GM10847 (cell line): ENCODE measurements around the gene RAPGEF6.

Source experiments
- POLR2A ChIP-seq: IDR thresholded peaks from 2 replicates; pipeline ENCODE4 v1.6.1; 2011; ENCODE audit not compliant: insufficient read length; ENCODE audit errors: extremely low read depth

Gene RAPGEF6

GRCh38 chr5:131461742-131462141 lies 173.3 kb downstream of the RAPGEF6 start:
- TF ChIP-seq POLR2A, result no peak

DNA sequence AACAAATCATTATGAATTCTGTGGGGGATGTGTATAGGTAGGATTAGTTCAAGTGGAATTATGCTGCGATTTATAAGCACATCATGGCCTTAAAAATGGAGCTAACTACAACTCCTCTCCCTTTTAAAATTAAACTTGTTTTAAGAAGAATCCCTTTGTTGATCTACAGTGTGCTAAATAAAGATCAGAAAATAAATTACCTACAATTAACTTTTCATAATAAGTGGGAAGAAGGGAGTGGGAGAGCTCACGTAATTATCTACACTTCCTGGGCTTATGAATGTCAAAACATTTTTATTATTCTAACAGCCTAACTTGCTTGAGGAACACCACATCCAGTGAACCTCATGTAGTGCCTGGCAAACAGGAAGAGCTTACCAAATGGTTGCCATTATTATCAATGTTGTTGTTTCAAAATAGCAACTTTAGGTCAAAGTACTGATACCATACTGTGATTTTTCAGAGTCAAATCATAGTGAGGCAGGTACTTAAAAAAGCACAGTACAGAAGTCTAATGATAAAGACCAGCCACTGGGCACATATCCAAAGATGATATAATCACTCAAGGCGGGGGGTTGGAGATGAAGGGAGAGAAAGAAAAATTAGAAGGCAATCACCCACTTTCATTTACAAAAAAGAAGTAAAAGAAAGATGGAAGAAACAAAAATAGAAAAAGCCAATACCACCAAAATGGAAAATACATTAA lies 174.0 kb downstream of the RAPGEF6 start:
- TF ChIP-seq POLR2A, result no peak

GRCh38 chr5:131460133-131460532 lies 174.9 kb downstream of the RAPGEF6 start:
- no peak for TF ChIP-seq POLR2A

- TF ChIP-seq POLR2A, result no peak
These were observed 175.8 kb downstream of the RAPGEF6 start for GRCh38 chr5:131459216-131459615.

DNA sequence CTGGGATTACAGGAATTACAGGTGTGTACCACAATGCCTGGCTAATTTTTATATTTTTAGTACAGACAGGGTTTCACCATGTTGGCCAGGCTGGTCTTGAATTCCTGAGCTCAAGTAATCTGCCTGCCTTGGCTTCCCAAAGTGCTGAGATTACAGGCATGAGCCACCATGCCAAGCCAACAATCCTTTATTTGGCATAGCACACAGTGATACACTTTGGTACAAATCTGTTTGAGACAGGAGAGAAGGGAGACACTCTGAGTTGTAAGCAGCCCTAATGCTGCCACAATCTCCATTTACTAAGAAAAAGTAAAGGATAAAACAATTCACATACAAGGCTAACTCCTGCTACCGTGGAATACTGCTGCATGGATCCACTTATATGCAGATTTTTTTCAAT lies 177.8 kb downstream of the RAPGEF6 start:
- TF ChIP-seq POLR2A, result no peak

DNA sequence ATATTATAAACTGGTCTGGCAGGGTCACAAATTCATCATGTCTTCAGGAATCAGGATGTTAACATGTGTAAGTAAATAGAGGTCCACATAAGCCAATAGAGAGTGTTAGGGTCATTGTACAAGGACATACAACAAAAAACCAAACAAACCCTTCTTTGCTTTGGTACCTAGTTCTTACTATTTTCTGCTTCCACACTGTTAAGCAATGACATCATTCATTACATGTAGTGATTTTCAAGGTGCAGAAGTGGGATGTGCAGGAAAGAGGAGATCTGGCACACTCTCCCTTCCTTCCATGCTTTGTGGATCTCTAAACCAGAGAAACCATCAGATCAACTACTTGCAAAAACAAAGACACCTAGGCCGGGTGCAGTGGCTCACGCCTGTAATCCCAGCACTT lies 184.1 kb downstream of the RAPGEF6 start:
- no peak for TF ChIP-seq POLR2A

DNA sequence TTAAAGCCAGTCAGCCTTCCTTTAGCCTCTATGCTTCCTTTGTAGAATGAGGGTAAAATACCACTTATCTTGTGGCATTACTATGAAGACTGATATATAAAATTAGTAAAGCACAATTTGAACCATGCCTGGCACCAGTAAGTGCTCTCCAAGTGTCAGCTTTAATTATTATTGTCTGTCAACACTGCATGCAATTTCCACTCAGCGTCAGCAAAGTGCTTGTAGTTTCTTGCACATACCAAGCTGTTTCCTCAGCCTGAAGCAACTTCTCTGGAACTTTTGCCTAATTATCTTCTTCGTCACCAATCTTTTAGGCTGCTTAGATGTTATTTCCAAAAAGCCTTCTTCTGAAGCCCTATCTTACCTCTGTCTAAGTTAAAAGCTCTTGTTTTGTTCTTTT lies 193.8 kb downstream of the RAPGEF6 start:
- TF ChIP-seq POLR2A, result no peak

GRCh38 chr5:131436081-131436480 lies 198.9 kb downstream of the RAPGEF6 start:
- no peak for TF ChIP-seq POLR2A

- TF ChIP-seq POLR2A, result no peak
These were observed 201.9 kb downstream of the RAPGEF6 start for GRCh38 chr5:131433109-131433508.

DNA sequence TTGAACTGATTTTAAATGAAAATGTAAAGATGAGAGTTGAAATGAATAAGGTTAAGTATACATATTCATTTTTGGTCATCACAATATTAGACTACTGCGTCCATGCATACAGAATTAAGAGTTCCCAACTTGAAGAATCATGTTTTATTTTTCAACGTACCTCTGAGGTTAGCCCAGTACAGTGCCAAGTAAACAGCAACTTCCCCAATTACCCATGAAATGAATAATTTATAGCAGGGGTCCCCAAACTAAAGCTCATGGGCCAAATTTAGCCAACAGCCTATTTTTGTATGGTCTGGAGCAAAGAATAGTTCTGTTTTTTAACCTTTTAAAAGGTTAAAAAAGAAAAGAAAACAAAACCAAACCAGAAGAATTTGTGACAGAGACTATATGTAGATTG lies 203.2 kb downstream of the RAPGEF6 start:
- no peak for TF ChIP-seq POLR2A

- no peak for TF ChIP-seq POLR2A
These were observed 204.2 kb downstream of the RAPGEF6 start for GRCh38 chr5:131430794-131431193.

DNA sequence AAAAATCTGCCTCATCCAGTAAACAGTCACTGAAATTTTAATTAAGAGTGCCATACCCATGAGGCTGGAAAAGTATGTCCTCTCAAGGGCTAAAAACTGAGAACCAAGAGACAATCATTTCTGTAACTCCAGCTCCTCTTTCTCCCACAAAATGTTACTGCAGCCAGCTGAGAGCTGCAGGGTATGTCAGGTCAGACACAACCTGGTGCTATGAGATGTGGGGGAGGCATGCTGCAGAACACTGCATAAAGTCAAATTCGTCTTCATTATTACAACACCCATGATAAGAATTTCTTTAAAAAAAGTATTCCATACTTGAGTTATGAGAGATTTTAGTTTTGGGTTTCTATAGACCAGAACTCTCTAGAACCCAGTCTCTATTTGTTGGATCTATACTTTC lies 209.0 kb downstream of the RAPGEF6 start:
- TF ChIP-seq POLR2A, result no peak

DNA sequence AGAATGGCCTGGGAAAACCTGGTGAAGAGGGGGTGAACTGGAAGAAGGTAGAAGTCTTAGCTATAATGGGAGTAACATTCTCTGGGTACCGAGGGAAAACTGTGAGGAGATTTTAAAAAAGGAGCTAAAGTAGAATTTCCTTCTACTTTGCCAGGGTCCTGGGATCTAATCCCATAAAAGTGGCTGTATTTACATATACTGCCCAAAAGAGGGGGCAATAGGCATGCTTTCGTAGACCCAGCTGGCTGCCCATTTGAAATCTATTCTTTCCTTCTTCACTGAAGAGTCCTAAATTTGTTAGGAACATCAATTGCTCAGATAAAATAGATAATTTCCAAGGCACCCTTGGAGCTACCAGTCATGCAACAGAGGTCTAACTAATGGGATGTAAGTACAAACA lies 212.0 kb downstream of the RAPGEF6 start:
- no peak for TF ChIP-seq POLR2A

DNA sequence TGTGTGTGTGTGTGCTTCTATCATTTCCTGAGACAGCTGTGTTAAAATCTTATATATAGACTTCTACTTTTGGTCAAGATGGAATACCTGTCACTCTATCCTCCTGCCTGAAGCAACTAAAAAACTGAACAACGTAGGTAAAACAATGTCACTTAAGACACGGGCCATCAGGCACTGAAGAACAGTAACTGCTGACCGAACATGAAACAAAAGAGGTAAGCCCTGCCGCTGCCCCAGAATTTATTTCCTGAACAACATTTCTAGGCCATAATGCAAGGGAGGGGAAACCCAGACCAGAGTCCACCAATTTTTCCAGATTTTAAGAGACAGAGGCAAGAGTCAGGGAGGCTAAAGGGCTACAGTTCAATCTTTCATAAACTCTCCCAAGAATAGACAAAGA lies 215.2 kb downstream of the RAPGEF6 start:
- no peak for TF ChIP-seq POLR2A

DNA sequence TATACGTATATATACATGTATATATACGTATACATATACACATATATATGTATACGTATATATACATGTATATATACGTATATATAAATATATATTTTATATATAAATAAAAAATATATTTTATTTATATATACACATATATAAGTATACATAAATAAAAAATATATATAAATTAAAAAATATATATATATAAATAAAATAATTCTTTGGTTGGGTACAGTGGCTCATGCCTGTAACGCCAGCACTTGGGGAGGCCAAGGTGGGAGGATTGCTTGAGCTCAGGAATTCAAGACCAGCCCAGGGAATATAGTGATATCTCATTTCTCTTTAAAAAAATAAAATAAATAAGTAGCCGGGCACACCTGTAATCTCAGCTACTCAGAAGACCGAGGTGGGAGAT lies 216.2 kb downstream of the RAPGEF6 start:
- TF ChIP-seq POLR2A, result no peak

GRCh38 chr5:131417240-131417869 lies 217.7 kb downstream of the RAPGEF6 start:
- TF ChIP-seq POLR2A, result no peak

DNA sequence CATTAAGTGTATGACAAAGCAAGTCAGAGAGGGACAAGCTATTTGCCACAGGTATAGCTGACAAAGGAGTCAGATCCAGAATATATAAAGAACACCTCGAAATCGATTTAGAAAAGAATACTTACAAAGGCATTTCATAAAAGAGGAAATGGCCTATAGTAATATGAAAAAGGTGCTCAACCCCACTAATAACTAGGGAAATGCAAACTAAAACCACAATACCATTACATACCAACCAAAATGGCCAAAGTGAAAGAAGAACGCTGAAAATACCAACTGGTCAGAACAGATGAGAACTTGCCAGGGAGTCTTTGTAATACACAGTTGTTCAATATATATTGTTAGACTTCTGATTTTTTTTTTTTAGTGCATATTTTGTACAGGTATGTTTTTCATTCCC lies 218.3 kb downstream of the RAPGEF6 start:
- no peak for TF ChIP-seq POLR2A
